Panc1 (cell line): ENCODE data around the gene DNM3.

Source experiments
- POLR2AphosphoS5 ChIP-seq: IDR thresholded peaks from 2 replicates; pipeline ENCODE4 v1.6.1; 2012; ENCODE audit warnings: mild to moderate bottlenecking, low read depth, low read length, moderate library complexity
- REST ChIP-seq, 2 experiments: IDR thresholded peaks; 2 replicates each; pipeline ENCODE4 v1.6.1; 2011 to 2012; ENCODE audit warnings: low read depth in 2 of 2, control low read depth in 1 of 2, low read length in 1 of 2, mild to moderate bottlenecking in 1 of 2, moderate library complexity in 1 of 2; ENCODE audit not compliant: insufficient read depth in 1 of 2
- SIN3A ChIP-seq: IDR thresholded peaks from 2 replicates; pipeline ENCODE4 v1.6.1; 2012; ENCODE audit warnings: low read depth, mild to moderate bottlenecking, low read length, moderate library complexity, borderline replicate concordance; ENCODE audit not compliant: insufficient read depth
- TF ChIP-seq, protein P1 (sequence below): fragments of 450-650 bp; IDR thresholded peaks from 2 replicates; pipeline ENCODE4 v1.5.1; 2017; ENCODE audit warnings: mild to moderate bottlenecking

GRCh38 chr1:172417557-172417956 lies 576.3 kb downstream of the DNM3 start:
- TF ChIP-seq, protein P1, sequence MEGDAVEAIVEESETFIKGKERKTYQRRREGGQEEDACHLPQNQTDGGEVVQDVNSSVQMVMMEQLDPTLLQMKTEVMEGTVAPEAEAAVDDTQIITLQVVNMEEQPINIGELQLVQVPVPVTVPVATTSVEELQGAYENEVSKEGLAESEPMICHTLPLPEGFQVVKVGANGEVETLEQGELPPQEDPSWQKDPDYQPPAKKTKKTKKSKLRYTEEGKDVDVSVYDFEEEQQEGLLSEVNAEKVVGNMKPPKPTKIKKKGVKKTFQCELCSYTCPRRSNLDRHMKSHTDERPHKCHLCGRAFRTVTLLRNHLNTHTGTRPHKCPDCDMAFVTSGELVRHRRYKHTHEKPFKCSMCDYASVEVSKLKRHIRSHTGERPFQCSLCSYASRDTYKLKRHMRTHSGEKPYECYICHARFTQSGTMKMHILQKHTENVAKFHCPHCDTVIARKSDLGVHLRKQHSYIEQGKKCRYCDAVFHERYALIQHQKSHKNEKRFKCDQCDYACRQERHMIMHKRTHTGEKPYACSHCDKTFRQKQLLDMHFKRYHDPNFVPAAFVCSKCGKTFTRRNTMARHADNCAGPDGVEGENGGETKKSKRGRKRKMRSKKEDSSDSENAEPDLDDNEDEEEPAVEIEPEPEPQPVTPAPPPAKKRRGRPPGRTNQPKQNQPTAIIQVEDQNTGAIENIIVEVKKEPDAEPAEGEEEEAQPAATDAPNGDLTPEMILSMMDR = no peak
- TF ChIP-seq REST (IDR thresholded peaks at IDR 0.05; ENCODE audit: insufficient read depth in 1 of 2, low read depth in 2 of 2, low read length in 1 of 2) = no peak
- no peak for TF ChIP-seq SIN3A
- TF ChIP-seq POLR2AphosphoS5 = no peak
